GM18861 (cell line): ENCODE data around the gene KPNA5.
A peak's percentile ranks its signal among the peaks of the same experiment; 100 is the strongest.
"Not testable (repeated sequence)": the region's sequence is repeated elsewhere in the genome, so short reads cannot be mapped to it uniquely, and the experiment has no call there.

Experiments used
- ATAC-seq: cut with Tn5 transposase; IDR thresholded peaks from one replicate; pipeline ENCODE4 v1.9.1; 2021; ENCODE audit not compliant: unreplicated experiment

Gene KPNA5

DNA sequence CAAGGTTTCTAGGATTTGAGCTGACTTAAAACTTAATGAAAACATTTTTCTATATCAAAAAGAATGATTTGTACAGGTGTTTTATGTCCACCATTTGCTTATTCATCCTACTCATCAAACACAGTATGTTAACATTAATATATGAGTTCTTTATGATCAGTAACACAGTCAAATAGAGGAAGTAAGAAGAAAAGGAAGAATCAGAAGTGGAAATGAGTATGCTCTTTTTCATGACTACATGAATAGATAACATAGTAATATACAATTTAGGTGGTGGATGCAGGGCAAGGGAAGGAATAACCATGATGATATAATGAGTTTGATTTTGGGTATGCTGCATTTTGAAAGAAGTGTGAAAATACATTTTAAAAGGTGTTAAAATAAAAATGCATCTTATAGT, 16.5 kb downstream of the KPNA5 start:
- peak; percentile 57 for ATAC-seq

DNA sequence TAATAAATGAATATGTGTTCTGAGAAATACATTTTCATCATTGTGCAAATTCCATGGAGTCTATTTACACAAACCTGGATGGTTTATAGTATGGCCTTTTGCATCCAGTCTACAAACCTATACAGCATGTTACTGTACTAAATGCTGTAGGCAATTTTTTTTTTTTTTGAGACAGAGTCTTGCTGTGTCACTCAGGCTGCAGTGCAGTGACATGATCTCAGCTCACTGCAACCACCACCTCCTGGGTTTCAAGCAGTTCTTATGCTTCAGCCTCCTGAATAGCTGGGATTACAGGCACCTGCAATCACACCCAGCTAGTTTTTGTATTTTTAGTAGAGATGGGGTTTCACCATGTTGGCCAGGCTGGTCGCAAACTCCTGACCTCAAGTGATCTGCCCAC, 22.9 kb downstream of the KPNA5 start:
- ATAC-seq = not testable (repeated sequence)

- ATAC-seq = no peak
Measured at GRCh38 chr6:116705917-116706316, 24.9 kb downstream of the KPNA5 start.

GRCh38 chr6:116714296-116714695, 33.3 kb downstream of the KPNA5 start:
- ATAC-seq = no peak

DNA sequence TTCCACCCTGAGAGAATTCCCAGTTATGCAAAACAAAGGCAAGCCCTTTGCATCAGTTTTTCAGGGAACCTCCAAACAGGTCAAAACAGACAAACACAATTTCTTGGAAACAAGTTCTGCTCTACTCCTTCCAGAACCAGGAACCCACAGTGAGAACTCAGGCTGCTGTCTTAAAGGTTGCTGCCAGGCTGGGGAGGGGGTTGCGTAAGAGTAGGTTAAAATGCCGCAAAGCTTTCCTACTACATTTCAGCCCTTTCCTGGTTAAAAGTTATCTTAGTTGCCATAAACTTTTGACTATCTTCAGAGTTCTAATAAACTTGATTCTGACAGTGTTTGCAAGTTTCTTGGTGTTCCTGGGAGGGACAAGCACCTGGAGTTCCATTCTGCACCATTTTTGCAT, 33.8 kb downstream of the KPNA5 start:
- no peak for ATAC-seq

DNA sequence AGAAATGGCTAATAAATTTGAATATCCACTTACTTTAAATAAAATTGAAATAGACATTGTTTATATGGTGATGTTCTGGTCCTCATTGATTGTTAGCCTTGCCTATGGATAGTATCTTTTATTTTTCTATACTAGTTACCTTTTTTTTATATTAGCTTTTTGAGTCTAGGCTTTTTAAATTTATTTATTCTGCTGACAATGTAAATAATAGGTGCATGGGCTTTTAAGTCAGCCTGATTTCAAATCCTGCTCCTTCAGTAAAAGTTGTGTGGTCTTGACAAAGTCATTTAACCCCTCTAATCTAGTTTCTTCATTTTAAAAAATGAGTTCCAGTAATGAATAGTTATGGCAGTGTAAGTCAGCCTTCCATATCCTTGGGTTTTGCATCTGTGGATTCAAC, 45.9 kb downstream of the KPNA5 start:
- ATAC-seq = no peak

DNA sequence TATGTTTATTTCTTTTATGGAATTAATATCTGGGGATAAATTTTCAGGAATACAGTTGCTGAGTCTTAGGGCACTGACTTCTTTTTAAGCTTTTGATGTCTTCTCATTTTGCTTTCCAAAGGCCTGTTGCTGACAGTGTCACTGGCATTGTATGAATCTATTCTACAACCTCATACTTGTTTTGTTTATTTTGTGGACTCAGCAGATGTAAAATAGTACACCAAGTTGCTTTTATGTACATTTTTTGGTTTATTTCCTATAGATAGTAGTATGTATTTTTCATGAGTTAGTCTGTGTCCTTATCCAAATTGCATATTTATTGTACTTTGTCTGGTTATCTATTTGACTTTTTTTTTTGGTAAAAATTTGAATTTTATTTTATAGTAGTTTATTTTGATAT, 49.5 kb downstream of the KPNA5 start:
- no peak for ATAC-seq

DNA sequence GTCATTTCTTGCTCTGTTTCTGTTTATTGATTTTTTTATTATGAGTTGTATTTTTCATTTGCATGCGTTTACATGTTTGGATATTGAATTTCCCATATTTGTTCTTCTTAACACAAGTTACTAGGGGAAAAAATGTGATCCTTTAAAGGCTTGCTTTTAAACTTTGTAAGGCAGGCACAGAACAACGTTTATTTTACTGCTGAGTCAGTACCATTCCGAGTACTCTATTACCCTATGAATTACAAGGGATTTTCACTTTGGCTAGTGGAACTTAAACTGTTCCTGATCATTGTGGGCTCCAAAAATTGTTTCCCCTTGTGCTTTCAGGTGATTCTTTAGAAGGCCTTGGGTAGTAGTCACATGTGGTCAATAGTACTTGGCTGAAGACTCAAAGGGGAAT, 56.0 kb downstream of the KPNA5 start:
- no peak for ATAC-seq

DNA sequence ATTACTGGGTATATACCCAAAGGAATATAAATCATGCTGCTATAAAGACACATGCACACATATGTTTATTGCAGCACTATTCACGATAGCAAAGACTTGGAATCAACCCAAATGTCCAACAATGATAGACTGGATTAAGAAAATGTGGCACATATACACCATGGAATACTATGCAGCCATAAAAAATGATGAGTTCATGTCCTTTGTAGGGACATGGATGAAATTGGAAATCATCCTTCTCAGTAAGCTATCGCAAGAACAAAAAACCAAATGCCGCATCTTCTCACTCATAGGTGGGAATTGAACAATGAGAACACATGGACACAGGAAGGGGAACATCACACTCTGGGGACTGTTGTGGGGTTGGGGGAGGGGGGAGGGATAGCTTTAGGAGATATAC, 59.5 kb downstream of the KPNA5 start:
- ATAC-seq = not testable (repeated sequence)

DNA sequence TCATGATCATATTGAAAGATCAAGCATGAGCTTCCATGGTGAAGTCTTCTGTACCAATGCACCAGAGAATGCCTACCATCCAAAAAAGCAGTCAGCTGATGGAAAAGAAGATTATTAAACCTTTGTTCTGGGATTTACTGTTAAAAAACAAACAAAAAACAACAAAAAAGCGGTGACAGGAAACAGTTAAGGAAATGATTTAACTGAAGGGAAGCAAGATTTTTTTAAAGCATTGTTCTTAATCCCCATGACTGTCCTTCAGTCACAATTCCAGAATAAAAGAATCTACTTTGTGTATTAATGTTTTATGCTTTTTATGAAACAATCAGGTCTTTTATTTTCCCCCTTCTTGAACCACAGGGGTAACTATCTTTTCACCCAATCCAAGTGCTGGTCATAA, 60.6 kb downstream of the KPNA5 start:
- ATAC-seq = no peak

GRCh38 chr6:116745176-116745575, 64.2 kb downstream of the KPNA5 start:
- ATAC-seq = no peak

- no peak for ATAC-seq
Measured at GRCh38 chr6:116761779-116762178, 80.8 kb downstream of the KPNA5 start.

DNA sequence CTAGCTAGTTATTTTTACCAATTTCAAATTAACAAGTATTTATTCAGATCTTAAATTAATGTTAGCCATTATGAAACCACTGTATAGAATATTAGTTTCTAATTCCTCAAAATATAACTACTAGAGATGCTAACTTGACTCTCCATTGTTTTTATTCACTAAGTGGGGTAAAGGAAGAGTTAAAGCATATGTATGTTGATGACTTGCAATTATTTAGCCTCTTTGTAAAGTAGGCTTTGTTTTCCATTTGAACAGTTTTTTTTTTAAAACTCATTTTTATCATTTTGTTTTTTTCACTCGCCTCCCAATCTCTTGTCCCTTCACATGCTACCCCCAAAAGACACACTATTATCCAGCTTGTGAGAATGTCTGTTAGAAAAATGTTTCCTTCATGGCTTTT, 81.2 kb downstream of the KPNA5 start:
- no peak for ATAC-seq

GRCh38 chr6:116763048-116763447, 82.0 kb downstream of the KPNA5 start:
- no peak for ATAC-seq

GRCh38 chr6:116763906-116764628, 83.1 kb downstream of the KPNA5 start:
- ATAC-seq = no peak

GRCh38 chr6:116764629-116764960, 83.6 kb downstream of the KPNA5 start:
- no peak for ATAC-seq

- no peak for ATAC-seq
Measured at GRCh38 chr6:116764961-116765841, 84.2 kb downstream of the KPNA5 start, which contains the start of gene FAM162B. Gene FAM162B (minus strand): TSS chr6:116765719. CDS start chr6:116765576, 143 bp downstream.

GRCh38 chr6:116766506-116767176, 85.6 kb downstream of the KPNA5 start:
- no peak for ATAC-seq

- no peak for ATAC-seq
Measured at GRCh38 chr6:116767715-116768114, 86.7 kb downstream of the KPNA5 start.

DNA sequence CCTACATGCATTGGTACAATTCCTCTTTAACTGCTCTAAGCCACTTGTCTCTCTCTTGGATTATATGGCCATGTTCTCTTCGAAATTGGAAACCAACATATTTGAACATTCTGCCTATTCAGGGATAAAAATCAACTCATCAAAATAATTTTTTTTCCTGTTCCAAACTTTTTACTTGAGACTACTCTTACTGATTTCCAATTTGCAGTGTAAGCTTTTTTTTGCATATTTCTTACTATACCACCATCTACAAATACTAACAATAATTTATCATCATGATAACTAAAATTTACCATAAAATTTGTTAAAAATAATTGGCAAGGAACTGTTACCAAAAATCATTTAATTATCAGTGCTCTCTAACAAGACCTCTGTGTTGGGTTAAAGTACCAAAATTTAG, 91.4 kb downstream of the KPNA5 start:
- no peak for ATAC-seq

- ATAC-seq = no peak
Measured at GRCh38 chr6:116773886-116774285, 92.9 kb downstream of the KPNA5 start.
